A549 (cell line): ENCODE results near the gene KRT33A. TPM values are rescaled to one million over a fixed set of nuclear protein-coding genes. Genes with fewer than 3 reads are reported as not detected.

ENCODE experiments used
- ATAC-seq, 2 experiments: fragments of 200-7000 bp in 1 of 2; fragments of >200 bp in 1 of 2; cut with Nextera tagmentation in 1 of 2; cut with Tn5 transposase in 1 of 2; 3 replicates each; pipeline versions ENCODE4 v1.8.0 to v1.9.1; 2018 to 2020; ENCODE audit warnings: mild to moderate bottlenecking in 1 of 2, moderate library complexity in 1 of 2
- CTCF ChIA-PET: fragments of 300-600 bp; sonication (Branson Sonifier 250); formaldehyde crosslinking; extraction: SDS; loops from one replicate; lab custom pipeline; 2021; ENCODE audit warnings: antibody characterized with exemption, inconsistent platforms; lab: Yijun Ruan, JAX
- POLR2A ChIA-PET: fragments of 350-600 bp; formaldehyde crosslinking; extraction: SDS; loops from one replicate; lab custom pipeline; 2021; ENCODE audit warnings: antibody characterized with exemption, inconsistent platforms; lab: Yijun Ruan, JAX
- DNase-seq, 2 experiments: peaks; one replicate each; pipeline versions ENCODE4 v3.0.0 to v3.0.0-alpha.2; 2011 to 2016; ENCODE audit warnings: low read depth in 1 of 2, low spot score in 1 of 2
- FAIRE-seq: peaks from 2 replicates; lab custom pipeline; 2011; peaks lifted over from hg19 to GRCh38; lab: Jason Lieb, UNC
- H3K27ac ChIP-seq, 2 experiments: fragments of >200 bp; sonication (Bioruptor Twin); formaldehyde crosslinking; 3 replicates each; pipeline ENCODE4 v1.5.1; 2016 to 2017
- H3K4me1 ChIP-seq: fragments of >200 bp; sonication (Bioruptor Twin); formaldehyde crosslinking; 3 replicates; pipeline ENCODE4 v1.6.1; 2016
- H3K4me2 ChIP-seq: fragments of >200 bp; sonication (Bioruptor Twin); formaldehyde crosslinking; 3 replicates; pipeline ENCODE4 v1.6.1; 2016
- H3K4me3 ChIP-seq: fragments of >200 bp; sonication (Bioruptor Twin); formaldehyde crosslinking; 3 replicates; pipeline ENCODE4 v1.5.1; 2016
- H3K9me3 ChIP-seq: fragments of >200 bp; sonication (Bioruptor Twin); formaldehyde crosslinking; 3 replicates; pipeline ENCODE4 v1.6.1; 2016
- BHLHE40 ChIP-seq: IDR thresholded peaks from 2 replicates; pipeline ENCODE4 v1.6.1; 2012; ENCODE audit warnings: low read depth, low read length, inconsistent platforms
- CBX8 ChIP-seq: fragments of 200-600 bp; sonication (generic); IDR thresholded peaks from 2 replicates; pipeline ENCODE4 v1.6.1; 2016
- CEBPB ChIP-seq, 2 experiments: fragments of >200 bp in 1 of 2; sonication (Bioruptor Twin) in 1 of 2; formaldehyde crosslinking in 1 of 2; IDR thresholded peaks; 2 replicates each; pipeline ENCODE4 v1.6.1; 2012 to 2016
- EHMT2 ChIP-seq: fragments of 200-600 bp; sonication (generic); IDR thresholded peaks from 2 replicates; pipeline ENCODE4 v1.6.1; 2016; ENCODE audit warnings: antibody characterized with exemption, low read depth, mild to moderate bottlenecking, moderate library complexity
- ESRRA ChIP-seq: fragments of 150-350 bp; IDR thresholded peaks from 2 replicates; pipeline ENCODE4 v1.6.1; 2014; ENCODE audit warnings: mild to moderate bottlenecking, low read length, borderline replicate concordance
- FOSB ChIP-seq: fragments of 250-450 bp; sonication (Bioruptor Pico); IDR thresholded peaks from 2 replicates; pipeline ENCODE4 v1.5.0; 2020; ENCODE audit warnings: mild to moderate bottlenecking, moderate library complexity
- FOXS1 ChIP-seq: fragments of 250-450 bp; sonication (Bioruptor Pico); IDR thresholded peaks from 2 replicates; pipeline ENCODE4 v1.5.0; 2020; ENCODE audit warnings: mild to moderate bottlenecking, moderate library complexity
- HDAC2 ChIP-seq: fragments of 200-600 bp; sonication (generic); IDR thresholded peaks from 2 replicates; pipeline ENCODE4 v1.6.1; 2016
- KDM1A ChIP-seq: fragments of 200-600 bp; sonication (generic); IDR thresholded peaks from 2 replicates; pipeline ENCODE4 v1.6.1; 2016; ENCODE audit warnings: low read depth, mild to moderate bottlenecking
- MAFK ChIP-seq: fragments of 450-650 bp; IDR thresholded peaks from 2 replicates; pipeline ENCODE4 v1.6.1; 2014; ENCODE audit not compliant: partially characterized antibody
- NPAS2 ChIP-seq: fragments of 250-450 bp; sonication (Bioruptor Pico); IDR thresholded peaks from 2 replicates; pipeline ENCODE4 v1.8.0; 2022; ENCODE audit warnings: mild to moderate bottlenecking, moderate library complexity, borderline replicate concordance
- RARB ChIP-seq: fragments of 250-450 bp; sonication (Bioruptor Pico); IDR thresholded peaks from 2 replicates; pipeline ENCODE4 v1.8.0; 2021; ENCODE audit warnings: mild to moderate bottlenecking, moderate library complexity
- RNF2 ChIP-seq: fragments of 200-600 bp; sonication (generic); IDR thresholded peaks from 2 replicates; pipeline ENCODE4 v1.6.1; 2016; ENCODE audit warnings: low read depth, mild to moderate bottlenecking, antibody characterized with exemption, moderate library complexity, borderline replicate concordance
- SMC3 ChIP-seq: fragments of >200 bp; sonication (Bioruptor Twin); formaldehyde crosslinking; IDR thresholded peaks from 3 replicates; pipeline ENCODE4 v1.6.1; 2018; ENCODE audit warnings: inconsistent platforms
- ZNF302 ChIP-seq: fragments of 250-450 bp; sonication (Bioruptor Pico); IDR thresholded peaks from 2 replicates; pipeline ENCODE4 v1.9.0; 2021; ENCODE audit warnings: inconsistent platforms, mild to moderate bottlenecking, moderate library complexity
- ZSCAN20 ChIP-seq: fragments of 250-450 bp; sonication (Bioruptor Pico); IDR thresholded peaks from 2 replicates; pipeline ENCODE4 v1.8.0; 2022; ENCODE audit warnings: mild to moderate bottlenecking, moderate library complexity
- WGBS: methylation state at CpG from one replicate; pipeline ENCODE4 v1.1.6; 2017; ENCODE audit errors: missing lambda C conversion rate; 5-methylcytosine and 5-hydroxymethylcytosine counted together
- polyA plus RNA-seq, 4 experiments: library from polyadenylated mRNA; depleted of rRNA in 3 of 4; stranded (reverse); fragments of >200 nt; fragmentation: RNase III in 1 of 4; extraction: RNeasy Plus Mini Kit Qiagen cat#74134 plus additional on column Dnase treatment in 1 of 4; gene quantifications; 2 replicates in 3 of 4; 3 replicates in 1 of 4; pipeline ENCODE4 v1.2.3, GENCODE V29; 2011 to 2017
- TF ChIP-seq, protein P1 (sequence below): fragments of 250-450 bp; sonication (Bioruptor Pico); IDR thresholded peaks from 2 replicates; pipeline ENCODE4 v1.5.0; 2020; ENCODE audit warnings: low read depth, mild to moderate bottlenecking, moderate library complexity
- TF ChIP-seq, protein P2 (sequence below): IDR thresholded peaks from 2 replicates; pipeline ENCODE4 v1.6.1; 2012
- TF ChIP-seq, protein P3 (sequence below): IDR thresholded peaks from 2 replicates; pipeline ENCODE4 v1.6.1; 2012

Gene KRT33A
- polyA plus RNA-seq, 2 of the 4 experiments (the other 2 are of a cell fraction) = not detected

DNA sequence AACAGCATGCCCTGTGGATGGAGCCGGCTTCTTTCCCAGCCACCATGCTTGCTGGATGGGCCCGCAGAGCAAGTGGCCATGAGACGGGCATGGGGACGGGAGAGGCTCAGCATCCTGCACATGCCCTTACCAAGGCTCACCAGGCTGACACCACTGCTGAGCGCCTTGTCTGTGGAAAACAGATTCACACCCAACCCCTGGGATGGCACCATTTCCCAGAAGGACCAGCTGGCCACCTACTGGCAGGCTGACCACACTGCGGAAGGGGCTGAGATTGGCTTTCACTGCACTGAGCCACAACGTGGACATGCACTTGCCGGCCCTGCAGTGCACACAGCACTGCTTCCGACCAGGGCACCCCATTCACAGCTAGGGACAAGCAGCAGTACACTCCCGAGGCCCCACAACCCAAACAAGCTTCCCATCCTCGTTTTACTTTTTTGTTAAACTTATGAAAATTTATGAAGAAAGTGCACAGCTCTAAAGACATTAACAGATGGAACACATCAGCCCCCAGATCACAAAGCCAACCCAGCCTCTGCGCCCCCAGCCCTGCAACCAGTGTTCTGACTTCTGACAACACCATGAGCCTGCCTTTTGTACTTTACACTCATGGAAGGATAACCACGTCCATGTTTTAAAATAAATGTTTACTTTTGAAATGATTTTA lies 21.2 kb downstream of the KRT33A start (continued):
- TF ChIP-seq CEBPB (IDR thresholded peaks at IDR 0.05) = no peak
- TF ChIP-seq SMC3 = peak; percentile 89
- TF ChIP-seq, protein P1, sequence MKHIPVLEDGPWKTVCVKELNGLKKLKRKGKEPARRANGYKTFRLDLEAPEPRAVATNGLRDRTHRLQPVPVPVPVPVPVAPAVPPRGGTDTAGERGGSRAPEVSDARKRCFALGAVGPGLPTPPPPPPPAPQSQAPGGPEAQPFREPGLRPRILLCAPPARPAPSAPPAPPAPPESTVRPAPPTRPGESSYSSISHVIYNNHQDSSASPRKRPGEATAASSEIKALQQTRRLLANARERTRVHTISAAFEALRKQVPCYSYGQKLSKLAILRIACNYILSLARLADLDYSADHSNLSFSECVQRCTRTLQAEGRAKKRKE (CRISPR knock-in tag) = no peak
- no peak for TF ChIP-seq BHLHE40

DNA sequence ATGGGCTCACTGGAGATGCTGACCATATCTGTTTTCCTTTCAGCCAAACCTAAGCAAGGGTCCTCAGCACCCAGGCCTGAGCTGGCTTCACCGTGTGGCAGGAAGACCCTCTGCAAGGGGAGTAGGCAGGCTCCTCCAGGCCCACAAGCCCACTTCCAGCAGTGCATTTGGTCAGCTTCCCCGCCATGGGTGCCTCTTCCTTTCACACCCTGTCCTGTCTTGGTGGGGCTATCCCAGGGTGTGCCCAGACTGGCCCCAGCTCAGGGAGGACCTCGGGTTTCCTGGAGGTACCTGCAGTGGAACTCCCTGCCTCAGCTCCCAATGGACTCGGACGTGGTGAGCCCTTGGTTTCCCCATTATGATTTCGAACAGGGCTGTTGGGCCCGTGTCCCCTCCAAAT lies 22.4 kb downstream of the KRT33A start:
- ATAC-seq = no peak
- DNase-seq = no peak
- Histone ChIP-seq H3K27ac (no peak overlapping the region), H3K4me3 (no peak overlapping the region), H3K4me1 (no peaks in the 10 kb centered on the region), H3K4me2 (no peak overlapping the region), H3K9me3 (no peaks in the 10 kb centered on the region)
- no peak for FAIRE-seq
- WGBS = 89% methylated on average over 7 of the region's 7 CpGs
- ChIA-PET CTCF (interaction anchor here (0.8 to 5.3 kb wide), 25 partner anchors 10 to 525 kb away, joined by 3 to 40 read pairs (median 9); partner anchors contain the start of gene KRTAP17-1), POLR2A (no interaction called here)
- TF ChIP-seq KDM1A = no peak
- no peak for TF ChIP-seq FOXS1 (CRISPR knock-in tag)

DNA sequence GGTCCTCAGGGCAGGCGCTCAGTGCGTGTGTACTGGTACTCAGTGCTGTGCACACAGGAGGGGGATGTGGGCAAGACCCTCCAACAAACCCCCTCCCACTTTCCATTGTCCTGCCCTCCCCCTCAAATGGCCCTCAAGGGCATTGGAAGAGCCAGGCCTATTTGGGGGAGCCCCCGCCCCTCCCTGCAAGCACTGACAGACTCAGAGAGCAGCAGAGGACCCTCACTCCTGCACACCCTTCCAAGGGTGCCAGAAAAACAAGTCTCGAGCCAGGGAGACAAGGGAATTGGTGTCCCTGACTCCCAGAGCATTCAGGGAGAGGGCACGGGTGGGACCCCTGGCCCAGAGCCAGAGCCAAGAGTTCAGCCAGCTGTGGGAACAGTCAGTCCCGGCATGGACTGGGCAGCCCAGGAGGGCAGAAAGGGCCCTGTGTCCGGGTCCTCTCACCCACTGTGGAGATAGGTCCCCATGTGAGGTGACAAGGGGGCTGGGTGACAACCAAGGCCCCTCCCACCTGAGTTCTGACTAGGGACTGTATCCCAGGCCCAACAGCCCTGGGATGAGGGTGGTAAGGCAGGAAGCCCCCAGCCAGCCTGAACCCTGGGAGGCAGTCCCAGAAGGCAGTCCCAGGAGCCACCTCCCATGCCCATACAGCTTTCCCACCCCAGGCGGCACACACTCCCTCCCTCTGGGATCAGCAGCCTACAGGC lies 23.1 kb downstream of the KRT33A start:
- 0 out of 6 replicates have a peak overlapping the region, but pooled peaks of 1 of the 2 experiments have one; percentile 17 for H3K27ac ChIP-seq
- H3K4me3 ChIP-seq = no peak overlapping the region
- CTCF ChIA-PET = interaction anchor here (0.8 to 5.3 kb wide), 17 partner anchors 11 to 524 kb away, joined by 3 to 40 read pairs (median 12); partner anchors contain the start of gene KRTAP17-1
- POLR2A ChIA-PET = no interaction called here
- 88% methylated on average over 8 of the region's 8 CpGs for WGBS
- no peak for DNase-seq
- no peak overlapping the region for H3K4me2 ChIP-seq
- ATAC-seq = no peak
- no peaks in the 10 kb centered on the region for H3K4me1 ChIP-seq
- no peaks in the 10 kb centered on the region for H3K9me3 ChIP-seq
- FAIRE-seq = no peak
- TF ChIP-seq MAFK = no peak
- TF ChIP-seq ZSCAN20 (CRISPR knock-in tag) = no peak
- no peak for TF ChIP-seq ESRRA
- TF ChIP-seq RNF2 = no peak
- TF ChIP-seq, protein P2, sequence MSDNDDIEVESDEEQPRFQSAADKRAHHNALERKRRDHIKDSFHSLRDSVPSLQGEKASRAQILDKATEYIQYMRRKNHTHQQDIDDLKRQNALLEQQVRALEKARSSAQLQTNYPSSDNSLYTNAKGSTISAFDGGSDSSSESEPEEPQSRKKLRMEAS = no peak
- TF ChIP-seq ZNF302 (CRISPR knock-in tag) = no peak
- no peak for TF ChIP-seq CBX8
- TF ChIP-seq HDAC2 = no peak
- no peak for TF ChIP-seq NPAS2 (CRISPR knock-in tag)
- no peak for TF ChIP-seq EHMT2
- TF ChIP-seq, protein P3, sequence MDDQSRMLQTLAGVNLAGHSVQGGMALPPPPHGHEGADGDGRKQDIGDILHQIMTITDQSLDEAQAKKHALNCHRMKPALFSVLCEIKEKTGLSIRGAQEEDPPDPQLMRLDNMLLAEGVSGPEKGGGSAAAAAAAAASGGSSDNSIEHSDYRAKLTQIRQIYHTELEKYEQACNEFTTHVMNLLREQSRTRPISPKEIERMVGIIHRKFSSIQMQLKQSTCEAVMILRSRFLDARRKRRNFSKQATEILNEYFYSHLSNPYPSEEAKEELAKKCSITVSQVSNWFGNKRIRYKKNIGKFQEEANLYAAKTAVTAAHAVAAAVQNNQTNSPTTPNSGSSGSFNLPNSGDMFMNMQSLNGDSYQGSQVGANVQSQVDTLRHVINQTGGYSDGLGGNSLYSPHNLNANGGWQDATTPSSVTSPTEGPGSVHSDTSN = no peak
- TF ChIP-seq RARB (CRISPR knock-in tag) = no peak
- TF ChIP-seq FOSB (CRISPR knock-in tag) = no peak
